A673 (cell line): ENCODE measurements around the gene CPA2. TPM values are rescaled to one million over a fixed set of nuclear protein-coding genes. Genes with fewer than 3 reads are reported as not detected.
"Not testable (repeated sequence)": the region's sequence is repeated elsewhere in the genome, so short reads cannot be mapped to it uniquely, and the experiment has no call there.

ENCODE experiments used
- BruUV-seq: library from RNA; stranded (reverse); fragments of 400-500 nt; replicated peaks from 2 replicates; lab custom pipeline; 2021; lab: Mats Ljungman, UMichigan
- CTCF ChIA-PET: fragments of 300-600 bp; sonication (Branson Sonifier 250); formaldehyde crosslinking; loops from one replicate; lab custom pipeline; 2022; ENCODE audit warnings: antibody characterized with exemption; lab: Charles Lee
- POLR2A ChIA-PET: fragments of 300-600 bp; sonication (Branson Sonifier 250); formaldehyde crosslinking; loops from one replicate; lab custom pipeline; 2022; ENCODE audit warnings: antibody characterized with exemption; ENCODE audit not compliant: low non-redundant PET; lab: Charles Lee
- DNase-seq: peaks from one replicate; pipeline ENCODE4 v3.0.0-alpha.2; 2015; ENCODE audit warnings: low spot score
- H3K27ac ChIP-seq: fragments of 200-600 bp; sonication (generic); 2 replicates; pipeline ENCODE4 v1.5.1; 2016; ENCODE audit warnings: mixed run types, low read depth, mild to moderate bottlenecking, mixed read lengths, antibody characterized with exemption, low read length; ENCODE audit not compliant: poor library complexity, severe bottlenecking
- H3K27me3 ChIP-seq: fragments of 200-600 bp; sonication (generic); replicated peaks from 2 replicates; pipeline ENCODE4 v1.6.1; 2017; ENCODE audit warnings: mixed run types, low read depth, mild to moderate bottlenecking, mixed read lengths, antibody characterized with exemption, low read length; ENCODE audit not compliant: insufficient read depth, poor library complexity
- H3K36me3 ChIP-seq: fragments of 200-600 bp; sonication (generic); 2 replicates; pipeline ENCODE4 v1.6.1; 2016; ENCODE audit warnings: mixed run types, mild to moderate bottlenecking, mixed read lengths, antibody characterized with exemption, low read length; ENCODE audit not compliant: insufficient read depth, poor library complexity, severe bottlenecking
- H3K4me1 ChIP-seq: fragments of 200-600 bp; sonication (generic); 2 replicates; pipeline ENCODE4 v1.6.1; 2017; ENCODE audit warnings: mixed run types, mild to moderate bottlenecking, mixed read lengths, antibody characterized with exemption, low read length; ENCODE audit not compliant: insufficient read depth, poor library complexity, severe bottlenecking
- H3K4me3 ChIP-seq: fragments of 200-600 bp; sonication (generic); 2 replicates; pipeline ENCODE4 v1.5.1; 2016; ENCODE audit warnings: low read depth, mixed run types, mild to moderate bottlenecking, mixed read lengths, low read length; ENCODE audit not compliant: poor library complexity, severe bottlenecking
- H3K9me3 ChIP-seq: fragments of 200-600 bp; sonication (generic); 2 replicates; pipeline ENCODE4 v1.6.1; 2016; ENCODE audit warnings: mixed run types, low read depth, mild to moderate bottlenecking, mixed read lengths, antibody characterized with exemption, low read length; ENCODE audit not compliant: poor library complexity, severe bottlenecking
- EZH2 ChIP-seq: fragments of 200-600 bp; sonication (generic); IDR thresholded peaks from 2 replicates; pipeline ENCODE4 v1.6.1; 2017; ENCODE audit warnings: borderline replicate concordance, low read depth, mild to moderate bottlenecking, mixed read lengths, antibody characterized with exemption, low read length; ENCODE audit not compliant: poor library complexity, severe bottlenecking
- intact Hi-C: fragments of 100-400 bp; cut with micrococcal nuclease; formaldehyde crosslinking; loops from one replicate; pipeline ENCODE4 v1.10.0; 2022; ENCODE audit not compliant: unreplicated experiment
- total RNA-seq: library from RNA; stranded (reverse); gene quantifications from 2 replicates; pipeline ENCODE4 v1.2.3, GENCODE V29; 2021
- TF ChIP-seq, protein P1 (sequence below): fragments of 300-800, 200-600 bp; sonication (generic); conservative IDR thresholded peaks from 2 replicates; pipeline ENCODE4 v1.5.1; 2017; ENCODE audit warnings: low read depth, mild to moderate bottlenecking, antibody characterized with exemption, low read length, moderate library complexity, mixed read lengths

CPA2 gene
- total RNA-seq, 1 experiment from 2014 or later: 0.43 TPM

GRCh38 chr7:130226333-130226732, 40.3 kb upstream of the CPA2 start:
- no peak for TF ChIP-seq EZH2
- TF ChIP-seq, protein P1, sequence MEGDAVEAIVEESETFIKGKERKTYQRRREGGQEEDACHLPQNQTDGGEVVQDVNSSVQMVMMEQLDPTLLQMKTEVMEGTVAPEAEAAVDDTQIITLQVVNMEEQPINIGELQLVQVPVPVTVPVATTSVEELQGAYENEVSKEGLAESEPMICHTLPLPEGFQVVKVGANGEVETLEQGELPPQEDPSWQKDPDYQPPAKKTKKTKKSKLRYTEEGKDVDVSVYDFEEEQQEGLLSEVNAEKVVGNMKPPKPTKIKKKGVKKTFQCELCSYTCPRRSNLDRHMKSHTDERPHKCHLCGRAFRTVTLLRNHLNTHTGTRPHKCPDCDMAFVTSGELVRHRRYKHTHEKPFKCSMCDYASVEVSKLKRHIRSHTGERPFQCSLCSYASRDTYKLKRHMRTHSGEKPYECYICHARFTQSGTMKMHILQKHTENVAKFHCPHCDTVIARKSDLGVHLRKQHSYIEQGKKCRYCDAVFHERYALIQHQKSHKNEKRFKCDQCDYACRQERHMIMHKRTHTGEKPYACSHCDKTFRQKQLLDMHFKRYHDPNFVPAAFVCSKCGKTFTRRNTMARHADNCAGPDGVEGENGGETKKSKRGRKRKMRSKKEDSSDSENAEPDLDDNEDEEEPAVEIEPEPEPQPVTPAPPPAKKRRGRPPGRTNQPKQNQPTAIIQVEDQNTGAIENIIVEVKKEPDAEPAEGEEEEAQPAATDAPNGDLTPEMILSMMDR: no peak
- Histone ChIP-seq H3K27ac (no peak overlapping the region), H3K9me3 (no peaks in the 10 kb centered on the region), H3K4me3 (no peak overlapping the region), H3K4me1 (no peaks in the 10 kb centered on the region), H3K36me3 (no peaks in the 10 kb centered on the region), H3K27me3 (no peaks in the 10 kb centered on the region)
- intact Hi-C loops: no loop called here
- no peak for DNase-seq
- CTCF ChIA-PET: no interaction called here
- no TSS peak for BruUV-seq
- POLR2A ChIA-PET: no interaction called here

DNA sequence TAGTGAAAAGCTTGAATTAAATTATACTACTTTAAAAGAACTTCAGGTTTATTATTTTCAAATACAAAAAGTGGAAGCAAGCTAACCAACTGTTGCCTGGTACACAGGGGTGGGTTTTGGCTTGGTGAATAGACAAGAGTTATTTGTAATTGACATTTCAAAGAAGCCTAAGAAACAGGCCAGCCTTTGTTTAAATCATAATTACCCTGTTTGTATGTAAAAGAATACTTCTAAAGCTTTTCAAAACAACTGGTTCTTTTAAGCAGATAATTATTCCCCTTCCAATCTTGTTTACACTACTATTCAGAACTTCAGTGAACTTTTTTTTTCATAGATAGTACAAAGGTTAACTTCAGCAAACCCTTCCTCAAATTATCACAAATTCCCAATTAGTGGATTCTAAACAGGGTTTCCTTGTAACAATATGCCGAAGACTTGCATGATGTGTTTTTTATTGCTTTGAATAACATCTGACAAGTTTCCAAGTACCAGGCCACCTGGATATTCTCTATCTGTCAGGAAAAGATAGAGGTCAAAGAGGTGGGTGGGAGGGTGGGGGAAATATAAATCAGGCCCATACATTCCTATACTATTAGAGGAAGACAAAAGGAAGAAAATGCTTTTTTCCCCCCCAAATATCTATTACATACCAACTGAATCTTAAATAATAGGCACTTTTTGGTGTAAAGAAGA, 38.6 kb upstream of the CPA2 start:
- DNase-seq: no peak
- ChIA-PET POLR2A (no interaction called here), CTCF (no interaction called here)
- Histone ChIP-seq H3K4me3 (no peak overlapping the region), H3K27ac (no peak overlapping the region), H3K36me3 (no peaks in the 10 kb centered on the region), H3K27me3 (no peaks in the 10 kb centered on the region), H3K4me1 (no peaks in the 10 kb centered on the region), H3K9me3 (no peaks in the 10 kb centered on the region)
- TF ChIP-seq EZH2: no peak
- TF ChIP-seq, protein P1: no peak
- intact Hi-C loops: no loop called here
- no TSS peak for BruUV-seq

- Histone ChIP-seq H3K4me1 (no peaks in the 10 kb centered on the region), H3K9me3 (no peaks in the 10 kb centered on the region), H3K27ac (no peak overlapping the region), H3K27me3 (no peaks in the 10 kb centered on the region), H3K4me3 (no peak overlapping the region), H3K36me3 (no peaks in the 10 kb centered on the region)
- TF ChIP-seq, protein P1: no peak
- TF ChIP-seq EZH2: no peak
- intact Hi-C loops: no loop called here
- ChIA-PET CTCF (no interaction called here), POLR2A (no interaction called here)
- DNase-seq: no peak
- BruUV-seq: no TSS peak
Observed at GRCh38 chr7:130228840-130229502, 37.7 kb upstream of the CPA2 start.

GRCh38 chr7:130229981-130230380, 36.7 kb upstream of the CPA2 start:
- BruUV-seq, H3K9me3 ChIP-seq, POLR2A ChIA-PET, H3K27ac ChIP-seq, H3K36me3 ChIP-seq, H3K4me1 ChIP-seq, intact Hi-C loops, H3K27me3 ChIP-seq, H3K4me3 ChIP-seq, DNase-seq, CTCF ChIA-PET: not testable (repeated sequence)
